Raji (cell line): ENCODE measurements around the gene PLIN3.

Experiments
- POLR2A ChIP-seq: IDR thresholded peaks from 2 replicates; pipeline ENCODE4 v1.6.1; 2011; ENCODE audit warnings: low read depth, low read length, control low read depth; ENCODE audit not compliant: insufficient read depth

The PLIN3 gene, protein sequence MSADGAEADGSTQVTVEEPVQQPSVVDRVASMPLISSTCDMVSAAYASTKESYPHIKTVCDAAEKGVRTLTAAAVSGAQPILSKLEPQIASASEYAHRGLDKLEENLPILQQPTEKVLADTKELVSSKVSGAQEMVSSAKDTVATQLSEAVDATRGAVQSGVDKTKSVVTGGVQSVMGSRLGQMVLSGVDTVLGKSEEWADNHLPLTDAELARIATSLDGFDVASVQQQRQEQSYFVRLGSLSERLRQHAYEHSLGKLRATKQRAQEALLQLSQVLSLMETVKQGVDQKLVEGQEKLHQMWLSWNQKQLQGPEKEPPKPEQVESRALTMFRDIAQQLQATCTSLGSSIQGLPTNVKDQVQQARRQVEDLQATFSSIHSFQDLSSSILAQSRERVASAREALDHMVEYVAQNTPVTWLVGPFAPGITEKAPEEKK

DNA sequence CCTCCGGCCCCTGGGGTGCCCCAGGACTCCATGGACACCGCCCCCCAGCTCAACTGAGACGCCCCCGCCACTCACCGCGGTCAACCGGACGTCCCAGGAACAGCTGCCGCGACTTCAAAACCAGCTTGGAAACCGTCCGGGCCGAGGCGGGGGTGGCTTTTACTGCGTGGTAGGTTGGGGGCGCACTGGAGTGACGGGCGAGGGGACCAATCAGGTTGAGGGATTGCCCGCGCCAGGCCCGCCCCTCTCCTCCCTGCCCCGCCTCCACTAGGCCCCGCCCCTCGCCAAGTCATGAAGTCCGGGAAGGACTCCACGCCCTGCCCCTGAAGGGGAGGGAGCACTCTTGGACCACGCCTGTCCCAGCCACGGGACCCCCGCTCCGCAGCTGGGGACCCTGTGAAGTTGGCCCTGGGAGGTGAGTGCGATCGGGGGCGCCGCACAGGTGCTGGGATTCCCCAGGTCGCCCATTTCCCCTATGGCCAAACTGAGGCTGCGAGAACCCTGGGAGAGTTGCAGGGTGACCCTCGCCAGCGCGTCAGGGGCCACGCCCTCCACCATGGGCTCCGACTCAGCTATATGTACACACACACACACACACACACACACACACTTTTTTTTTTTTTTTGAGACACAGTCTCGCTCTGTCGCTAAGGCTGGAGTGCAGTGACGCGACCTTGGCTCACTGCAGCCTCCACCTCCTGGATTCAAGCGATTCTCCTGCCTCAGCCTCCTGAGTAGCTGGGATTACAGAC lies at the start of gene PLIN3:
Gene PLIN3, minus strand, starts transcription at position 134 of the 752 bp plus-strand sequence. CDS start 6,273 bp downstream, outside the sequence.
- peak; percentile 45 for TF ChIP-seq POLR2A

DNA sequence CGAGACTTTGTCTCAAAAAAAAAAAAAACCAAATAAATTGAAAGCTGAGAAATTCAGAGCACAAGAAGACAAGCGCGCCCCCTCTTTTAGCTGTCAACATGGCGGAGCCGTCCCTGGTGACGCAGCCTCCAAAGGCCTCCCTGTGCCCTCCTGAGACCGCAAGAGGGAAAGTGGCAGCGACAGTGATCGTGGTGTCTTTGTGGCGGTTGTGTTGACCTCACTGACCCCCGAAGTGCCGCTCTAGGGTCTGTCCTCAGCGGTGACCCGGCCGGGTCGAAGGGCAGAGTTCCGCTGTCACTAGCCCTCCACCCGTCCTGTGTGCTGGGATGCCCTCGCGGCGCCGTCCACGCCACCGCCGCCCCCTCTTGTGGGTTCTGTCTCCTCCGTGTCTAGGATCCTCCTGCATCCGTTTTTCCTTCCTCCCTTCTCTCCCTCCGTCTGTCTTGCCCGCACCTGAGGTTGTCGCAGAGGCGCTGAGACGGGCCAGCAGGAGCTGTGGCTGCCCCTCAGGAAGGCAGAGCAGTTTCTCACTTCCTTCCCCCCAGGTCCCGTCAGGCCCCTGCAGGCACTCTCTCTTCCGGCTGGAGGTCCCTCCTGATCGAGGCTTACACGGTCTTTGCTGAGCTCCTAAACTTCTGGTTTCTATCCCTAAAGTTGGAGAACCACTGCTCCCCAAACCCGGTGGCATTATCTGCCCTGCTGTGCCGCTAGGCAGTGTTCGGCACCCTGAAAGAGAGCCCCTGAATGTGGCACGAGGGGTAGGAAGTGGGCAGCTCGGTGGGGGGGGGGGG lies 49.0 kb upstream of the PLIN3 start:
- no peak for TF ChIP-seq POLR2A

DNA sequence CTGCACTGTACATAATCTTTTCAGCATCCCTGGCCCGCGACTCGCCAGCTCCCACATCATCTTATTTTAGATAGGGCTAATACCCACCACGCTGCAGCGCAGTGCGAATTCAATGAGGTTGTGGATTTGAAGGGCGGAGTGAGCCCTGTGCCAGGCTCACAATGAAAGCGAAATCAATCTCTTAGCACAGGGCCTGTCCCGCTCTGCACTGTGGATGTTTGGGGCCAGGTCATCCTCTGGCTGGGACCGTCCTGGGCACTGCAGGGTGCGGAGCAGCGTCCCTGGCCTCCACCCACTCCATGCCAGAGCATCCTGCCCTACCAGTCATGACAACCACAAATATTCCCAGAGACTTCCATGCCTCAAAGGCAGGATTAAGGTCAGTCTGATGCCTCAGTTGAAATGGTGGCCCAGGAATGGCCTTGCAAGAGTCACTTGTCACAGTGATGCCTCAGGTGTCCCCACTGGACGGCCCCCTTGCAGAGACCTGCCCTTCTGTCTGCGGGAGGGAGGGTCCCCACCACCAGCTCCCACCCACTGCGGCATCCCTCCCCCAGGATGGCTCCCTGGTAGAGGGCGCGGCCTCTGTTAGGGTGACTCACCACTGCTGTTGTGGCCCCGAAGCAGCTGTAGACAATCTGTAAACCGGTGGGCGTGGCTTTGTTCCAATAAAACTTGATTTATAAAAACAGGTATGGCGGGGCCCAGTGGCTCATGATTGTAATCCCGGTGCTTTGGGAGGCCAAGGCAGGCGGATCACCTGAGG lies 47.5 kb upstream of the PLIN3 start:
- no peak for TF ChIP-seq POLR2A

DNA sequence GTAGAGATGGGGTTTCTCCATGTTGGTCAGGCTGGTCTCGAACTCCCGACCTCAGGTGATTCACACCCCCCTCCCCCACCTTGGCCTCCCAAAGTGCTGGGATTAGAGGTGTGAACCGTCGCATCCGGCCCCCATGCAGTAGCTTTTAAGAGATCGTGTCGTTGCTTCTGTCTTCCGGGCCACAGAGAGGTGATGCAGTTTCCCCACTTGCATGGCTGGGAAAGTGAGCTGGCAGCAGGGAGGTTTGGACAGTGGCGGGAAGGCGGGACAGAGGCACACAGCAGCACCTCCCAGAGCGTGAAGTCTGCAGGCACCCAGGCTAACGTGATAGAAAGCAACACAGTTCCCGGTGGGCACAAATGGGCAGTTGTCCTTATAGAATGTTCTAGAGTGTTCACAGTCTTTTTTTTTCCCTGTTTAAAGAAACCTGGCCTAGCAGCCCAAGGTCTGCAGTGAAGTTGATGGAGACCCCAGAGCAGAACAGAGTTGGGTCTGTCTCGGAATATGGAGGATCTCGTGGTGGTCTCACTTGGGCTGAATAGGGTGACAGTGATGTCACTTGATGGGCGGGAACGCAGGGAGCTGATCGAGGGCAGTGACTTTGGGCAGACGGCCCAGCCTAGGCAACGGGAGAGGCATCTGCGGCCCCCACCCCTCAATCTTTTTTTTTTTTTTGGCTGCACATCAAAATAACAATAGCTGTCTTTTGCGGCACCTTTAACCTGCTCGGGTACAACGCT lies 46.7 kb upstream of the PLIN3 start:
- no peak for TF ChIP-seq POLR2A

DNA sequence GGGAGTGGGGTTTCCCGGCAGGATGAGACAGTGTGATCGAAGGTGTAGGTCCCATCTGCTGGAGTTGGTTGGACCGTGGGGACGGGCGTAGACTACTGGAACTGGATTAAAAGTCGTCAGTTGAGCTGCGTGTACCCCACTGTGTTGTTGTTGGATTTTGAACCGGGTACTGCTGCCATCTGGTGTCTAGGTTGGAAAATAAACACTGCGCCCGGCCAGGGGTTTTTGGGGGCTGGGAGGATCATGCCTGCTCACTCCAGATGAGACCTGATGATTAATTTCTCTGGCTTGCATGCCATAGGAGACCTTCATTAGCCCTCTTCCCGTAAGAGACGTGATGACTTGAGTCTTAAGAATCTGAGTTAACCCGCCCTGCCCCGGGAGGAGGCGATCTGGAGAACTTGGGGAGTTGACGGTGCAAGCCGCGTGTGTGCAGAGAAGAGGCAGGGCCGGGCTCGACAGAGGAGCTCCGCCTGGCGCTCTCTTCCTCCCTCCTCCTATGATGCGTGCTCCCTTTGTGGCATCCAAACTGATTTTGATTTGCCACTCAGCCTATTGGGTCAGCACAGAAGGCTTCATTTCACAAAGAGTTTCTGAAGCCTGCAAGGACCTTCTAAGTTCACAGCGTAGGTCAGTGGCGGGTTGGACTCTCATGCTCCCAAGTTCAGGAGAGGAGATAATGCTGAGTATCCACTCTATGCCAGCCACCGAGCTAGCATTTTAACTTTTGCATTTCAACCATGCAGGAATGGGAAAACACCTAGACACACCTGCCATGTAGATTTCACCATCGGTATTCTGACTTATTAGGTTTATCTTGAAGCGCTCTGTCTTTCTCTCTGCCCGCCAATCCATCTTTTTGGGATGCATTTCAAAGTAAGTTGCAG lies 44.6 kb upstream of the PLIN3 start:
- TF ChIP-seq POLR2A, result no peak

DNA sequence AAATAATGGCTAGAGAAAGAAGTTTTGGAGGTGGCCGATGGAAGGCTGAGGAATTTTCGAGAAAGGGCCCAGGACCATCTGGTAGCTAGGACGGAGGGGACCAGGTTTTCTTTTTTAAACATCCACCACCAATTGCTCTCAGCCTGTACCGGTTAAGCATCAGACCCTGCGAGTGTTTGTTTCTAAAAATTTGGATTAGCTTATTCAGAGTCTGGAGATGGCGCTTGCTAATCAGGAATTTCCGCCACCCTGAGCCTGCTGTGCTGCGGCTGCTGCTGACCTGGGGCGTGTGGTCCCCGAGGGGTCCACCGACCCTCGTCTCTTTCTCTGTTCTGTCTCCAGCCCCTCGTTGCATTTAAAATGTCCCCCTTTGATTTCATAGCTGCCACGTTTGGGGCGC lies 43.8 kb upstream of the PLIN3 start:
- TF ChIP-seq POLR2A, result no peak

DNA sequence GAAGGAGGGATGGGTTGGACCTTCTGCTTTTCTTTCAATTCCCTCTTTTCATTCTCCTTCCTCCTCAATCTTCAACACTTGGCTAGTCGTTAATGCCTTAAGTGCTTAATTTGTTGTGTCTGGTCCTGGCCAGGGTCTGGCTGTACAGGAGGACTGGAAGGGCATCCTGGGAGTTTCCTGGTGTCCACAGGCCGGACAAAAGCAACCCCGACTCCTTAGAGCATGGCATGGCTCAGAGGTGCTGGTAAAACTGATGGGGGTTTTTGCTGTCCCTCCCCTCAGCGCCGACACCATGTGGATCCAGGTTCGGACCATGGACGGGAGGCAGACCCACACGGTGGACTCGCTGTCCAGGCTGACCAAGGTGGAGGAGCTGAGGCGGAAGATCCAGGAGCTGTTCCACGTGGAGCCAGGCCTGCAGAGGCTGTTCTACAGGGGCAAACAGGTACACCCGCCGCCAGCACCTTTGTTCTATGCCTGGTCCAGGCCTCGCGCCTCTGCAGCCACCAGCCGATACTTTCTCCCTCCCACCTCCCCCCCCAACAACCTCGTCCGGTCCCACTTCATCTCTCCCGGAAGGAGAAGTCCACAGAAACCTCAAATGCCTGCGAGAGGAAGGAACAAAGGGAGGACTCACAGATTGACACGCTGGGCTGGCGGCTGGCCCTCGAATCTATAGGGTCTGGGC lies 43.3 kb upstream of the PLIN3 start:
- no peak for TF ChIP-seq POLR2A

DNA sequence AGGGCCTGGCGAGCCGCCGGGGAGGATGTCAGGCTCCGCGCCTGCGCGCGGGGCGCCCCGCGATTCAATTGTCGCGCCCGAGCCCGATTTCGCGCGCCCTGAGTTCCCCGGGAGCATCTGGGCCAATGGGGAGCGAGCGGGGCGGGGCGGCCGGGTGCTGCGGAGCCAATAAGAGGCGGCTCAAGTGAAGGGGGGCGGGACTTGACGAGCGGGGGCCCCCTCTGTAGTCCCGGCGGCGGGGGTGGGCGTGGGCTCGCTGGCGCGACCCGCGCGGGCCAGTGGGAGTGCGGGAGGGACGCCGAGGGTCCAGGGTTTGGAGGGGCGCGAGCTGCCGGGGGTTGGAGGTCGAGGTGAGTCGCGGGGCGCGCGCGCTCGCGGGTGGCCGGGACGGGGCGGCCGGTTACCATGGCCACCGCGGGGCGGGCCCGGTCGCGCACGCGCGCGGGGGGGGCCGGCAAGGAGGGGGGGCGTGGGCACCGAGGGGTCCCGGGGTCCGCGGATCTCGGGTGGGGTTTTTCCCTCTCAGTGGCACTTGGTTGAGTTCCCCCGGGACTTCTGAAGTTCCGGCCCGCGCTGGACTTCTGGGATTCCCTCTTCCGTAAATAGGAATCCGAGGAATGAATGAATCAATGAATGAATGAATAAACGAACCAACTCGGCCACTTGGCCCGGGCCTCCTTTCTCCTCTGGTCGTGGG lies 42.6 kb upstream of the PLIN3 start:
- no peak for TF ChIP-seq POLR2A

DNA sequence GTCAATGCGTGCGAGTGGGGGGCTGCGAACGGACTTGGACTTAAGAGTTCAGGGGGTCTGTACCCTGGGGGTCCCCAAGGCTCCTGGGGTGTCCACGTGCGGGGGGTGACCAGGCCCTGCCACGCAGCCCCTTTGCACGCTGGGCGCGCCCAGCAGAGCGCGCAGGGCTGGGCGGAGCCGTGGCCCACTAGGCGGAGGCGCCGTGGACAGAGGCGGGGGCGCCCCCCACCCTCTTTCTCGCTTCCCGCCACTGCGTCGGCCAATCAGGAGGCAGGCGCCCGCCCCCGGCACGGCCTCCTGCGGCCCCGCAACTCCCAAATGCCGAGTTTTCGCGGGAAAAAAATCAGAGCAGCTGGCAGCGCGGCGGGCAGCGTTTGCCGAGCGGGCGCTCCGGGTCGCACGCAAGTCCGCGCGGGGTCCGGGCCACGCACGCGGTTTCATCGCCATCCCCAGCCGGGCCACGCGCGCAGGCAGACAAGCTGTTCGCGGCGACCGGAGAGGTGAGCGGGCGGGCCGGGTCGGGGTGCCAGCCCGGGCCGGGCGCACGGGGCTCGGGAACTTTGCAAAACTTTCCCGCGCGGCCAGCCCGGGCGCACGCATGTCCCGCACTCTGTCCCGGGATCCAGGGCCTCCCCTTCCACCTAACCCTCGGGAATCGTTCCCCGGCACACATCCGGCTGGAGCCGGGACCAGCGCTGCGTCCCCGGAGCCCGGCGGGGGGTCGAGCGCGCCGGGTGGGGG lies 41.9 kb upstream of the PLIN3 start, which contains the start of gene UHRF1:
Gene UHRF1, plus strand, starts transcription at position 346 of the 741 bp plus-strand sequence. CDS start 1,385 bp downstream, outside the sequence.
- peak; percentile 68 for TF ChIP-seq POLR2A

DNA sequence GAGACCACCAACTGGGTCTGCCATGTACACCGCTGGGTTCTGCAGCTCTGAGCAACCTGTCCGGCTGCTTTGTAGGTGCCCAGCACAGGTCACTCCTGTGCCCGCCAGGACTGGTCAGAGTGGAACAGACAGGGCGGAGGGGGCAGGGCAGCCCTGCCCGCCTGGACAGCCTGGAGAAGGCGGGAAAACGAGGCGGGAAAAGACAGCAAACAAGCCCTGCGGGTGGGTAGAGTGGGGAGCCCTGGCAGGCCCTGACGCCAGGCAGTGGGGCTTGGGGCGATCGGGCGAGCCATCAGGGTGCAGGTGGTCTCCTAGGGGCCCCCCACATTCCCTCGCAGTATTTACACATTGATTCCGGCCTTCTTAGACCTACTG lies 41.3 kb upstream of the PLIN3 start:
- no peak for TF ChIP-seq POLR2A

DNA sequence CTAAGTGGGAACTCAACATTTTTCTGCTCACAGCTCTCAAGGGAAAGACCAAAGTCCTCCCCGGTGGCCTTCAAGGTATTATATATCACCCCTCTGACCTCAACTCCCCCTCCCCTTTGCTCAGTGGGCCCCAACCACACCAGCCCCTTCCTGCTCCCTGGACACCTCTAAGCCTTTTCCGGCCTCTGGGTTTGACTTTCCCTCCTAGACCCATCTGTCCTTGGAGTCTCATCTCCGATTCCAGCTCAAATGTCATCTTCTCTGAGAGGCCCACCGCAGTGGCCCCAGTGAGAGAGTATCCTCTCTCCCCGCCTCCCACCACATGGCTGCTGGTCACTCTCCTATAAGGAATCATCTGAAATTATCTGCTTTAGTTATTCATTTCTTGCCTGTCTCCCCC lies 40.9 kb upstream of the PLIN3 start:
- TF ChIP-seq POLR2A, result no peak
